Measurements from ENCODE around the gene DAB2IP.

DAB2IP gene

DNA sequence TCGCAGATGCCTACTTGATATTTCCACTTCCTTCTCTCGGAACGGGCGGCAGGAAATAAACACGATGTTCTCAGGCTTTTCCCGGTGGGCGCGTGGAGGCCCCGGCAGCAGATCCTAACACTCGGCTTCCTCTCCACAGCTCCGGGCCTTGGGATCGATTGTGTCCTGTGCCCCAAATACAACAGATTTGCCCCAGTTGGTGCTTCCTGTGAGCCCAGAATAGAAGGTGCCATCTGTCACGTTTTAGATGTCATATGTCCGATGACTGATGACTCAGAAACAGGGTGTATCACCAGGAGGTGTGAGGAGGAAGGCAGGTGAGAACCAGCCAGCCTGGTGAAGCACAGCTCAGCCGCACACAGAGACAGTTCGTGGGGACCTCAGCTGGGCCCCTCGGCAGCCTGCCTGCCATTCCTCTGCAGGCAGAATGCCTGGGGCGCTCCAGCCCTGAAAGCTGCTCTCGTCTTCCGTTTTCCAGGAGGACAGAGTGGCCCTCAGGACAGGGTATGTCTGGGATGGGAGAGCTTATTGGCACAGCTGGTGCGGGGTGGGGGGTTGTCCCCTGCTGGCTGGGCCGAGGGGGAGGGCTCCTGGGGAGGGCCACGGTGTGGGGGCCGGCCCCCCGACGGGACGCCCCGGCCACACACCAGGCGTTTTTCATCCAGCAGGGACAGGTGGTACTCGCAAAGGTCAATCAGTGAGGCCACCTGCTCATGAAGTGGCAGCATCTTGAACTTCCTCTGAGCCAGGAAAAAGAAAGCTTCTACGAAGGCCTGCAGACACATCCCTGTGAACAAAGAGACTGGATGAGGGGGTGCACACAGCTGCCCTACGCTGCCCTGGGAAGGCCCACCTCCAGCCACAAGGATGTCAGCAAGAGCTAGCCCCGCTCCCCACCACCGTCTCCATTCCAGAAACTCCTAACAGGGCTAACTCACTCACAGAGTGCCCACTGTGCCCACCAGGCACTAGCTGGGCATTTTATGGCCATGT lies 171.0 kb downstream of the DAB2IP start:
- no peak for DNase-seq

DNA sequence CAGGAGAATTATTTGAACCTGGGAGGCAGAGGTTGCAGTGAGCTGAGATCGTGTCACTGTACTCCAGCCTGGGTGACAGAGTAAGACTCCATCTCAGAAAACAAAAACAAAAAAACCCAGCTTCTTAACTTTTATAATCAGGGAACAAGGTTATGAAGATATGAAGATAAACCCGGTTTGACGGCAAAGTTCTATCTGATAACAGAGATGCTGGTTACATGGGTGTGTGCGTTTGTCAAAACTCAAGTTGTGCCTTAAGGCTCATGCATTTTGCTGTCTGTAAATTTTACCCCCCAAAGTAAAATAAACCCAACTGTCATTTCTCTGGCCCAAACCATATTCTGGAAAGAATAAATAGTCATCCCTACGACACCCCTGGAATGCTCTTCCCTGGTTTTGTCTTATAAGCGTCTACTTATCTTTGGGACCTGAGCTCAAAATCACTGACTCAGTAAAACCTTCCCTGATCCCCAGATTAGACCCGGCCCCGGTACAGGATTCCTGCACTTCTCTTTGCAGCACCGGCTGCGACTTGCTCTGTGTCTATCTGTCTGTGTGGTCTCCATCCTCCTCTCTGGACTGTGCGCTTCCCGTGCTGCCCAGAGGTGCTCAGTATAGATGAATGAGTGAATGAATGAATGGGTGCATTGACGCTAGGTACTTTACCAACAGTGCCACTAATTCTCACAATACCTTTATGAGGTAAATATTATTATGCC lies 172.2 kb downstream of the DAB2IP start:
- DNase-seq, result no peak

DNA sequence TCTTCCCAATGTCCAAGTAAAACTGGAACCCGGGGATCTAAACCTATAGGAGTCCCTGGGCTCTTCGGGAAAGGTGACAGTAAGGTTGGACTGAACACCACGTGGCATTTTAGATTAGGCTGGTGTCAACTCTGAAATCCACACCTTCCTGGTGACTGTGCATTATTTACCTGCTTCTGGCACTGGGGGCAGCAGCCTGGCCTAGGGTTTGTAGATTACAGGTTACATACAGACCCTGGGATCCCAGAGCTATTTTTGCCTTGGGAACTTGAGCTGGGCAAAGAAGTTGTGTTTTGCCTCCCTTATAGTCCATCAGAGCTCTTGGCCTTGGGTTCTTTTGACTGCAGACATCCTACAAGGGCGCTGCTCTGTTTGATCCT lies 173.2 kb downstream of the DAB2IP start:
- no peak for DNase-seq

DNA sequence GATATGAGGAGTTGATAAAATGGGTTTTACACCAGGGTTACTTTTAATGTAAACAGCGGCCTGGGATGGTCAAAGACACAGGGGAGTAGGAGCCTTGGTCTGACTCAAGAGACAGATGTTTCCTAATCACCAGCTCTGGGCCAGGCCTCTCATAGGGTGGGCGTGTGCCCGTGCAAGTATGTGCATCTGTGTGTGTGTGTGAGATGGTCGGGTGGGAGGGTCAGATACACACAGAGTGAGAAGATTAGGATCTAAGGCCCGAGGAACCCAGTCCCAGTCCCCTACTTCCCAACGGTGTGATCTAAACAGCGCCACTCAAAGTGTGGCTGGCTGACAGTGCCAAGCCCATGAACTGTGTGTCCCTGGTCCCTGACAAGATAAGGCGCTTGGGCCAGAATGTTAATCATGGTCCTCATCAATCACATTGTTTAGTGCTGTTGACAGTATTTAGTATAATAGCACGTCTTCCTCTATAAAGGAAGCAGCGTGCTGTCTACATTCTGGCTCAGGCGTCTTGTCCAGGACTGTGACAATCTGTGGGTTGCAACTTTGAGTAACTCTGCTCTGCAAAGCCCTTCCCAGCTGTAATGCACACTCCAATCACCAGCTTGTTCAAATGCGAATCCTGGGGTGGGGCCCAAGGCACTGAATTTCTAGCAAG lies 173.7 kb downstream of the DAB2IP start:
- no peak for DNase-seq

DNA sequence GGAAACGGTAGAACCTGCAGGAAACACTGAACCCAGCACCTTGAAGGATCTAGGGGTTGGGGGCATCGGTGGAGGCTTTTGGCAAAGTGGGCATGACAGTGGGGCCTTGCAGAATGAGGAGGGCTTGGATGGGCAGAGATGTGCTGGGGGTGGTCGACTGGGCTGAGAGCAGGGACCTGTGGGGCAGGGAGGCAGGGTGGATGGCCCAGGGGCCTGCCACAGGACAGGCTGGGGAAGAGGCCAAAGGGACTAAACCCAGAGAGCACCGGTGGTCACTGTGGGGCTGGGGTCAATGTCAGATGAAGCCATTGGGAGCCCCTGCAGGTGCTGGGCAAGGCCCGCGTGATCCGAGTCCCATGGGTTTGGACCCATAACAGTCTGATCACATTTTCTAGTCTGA lies 175.3 kb downstream of the DAB2IP start:
- DNase-seq, result no peak

DNA sequence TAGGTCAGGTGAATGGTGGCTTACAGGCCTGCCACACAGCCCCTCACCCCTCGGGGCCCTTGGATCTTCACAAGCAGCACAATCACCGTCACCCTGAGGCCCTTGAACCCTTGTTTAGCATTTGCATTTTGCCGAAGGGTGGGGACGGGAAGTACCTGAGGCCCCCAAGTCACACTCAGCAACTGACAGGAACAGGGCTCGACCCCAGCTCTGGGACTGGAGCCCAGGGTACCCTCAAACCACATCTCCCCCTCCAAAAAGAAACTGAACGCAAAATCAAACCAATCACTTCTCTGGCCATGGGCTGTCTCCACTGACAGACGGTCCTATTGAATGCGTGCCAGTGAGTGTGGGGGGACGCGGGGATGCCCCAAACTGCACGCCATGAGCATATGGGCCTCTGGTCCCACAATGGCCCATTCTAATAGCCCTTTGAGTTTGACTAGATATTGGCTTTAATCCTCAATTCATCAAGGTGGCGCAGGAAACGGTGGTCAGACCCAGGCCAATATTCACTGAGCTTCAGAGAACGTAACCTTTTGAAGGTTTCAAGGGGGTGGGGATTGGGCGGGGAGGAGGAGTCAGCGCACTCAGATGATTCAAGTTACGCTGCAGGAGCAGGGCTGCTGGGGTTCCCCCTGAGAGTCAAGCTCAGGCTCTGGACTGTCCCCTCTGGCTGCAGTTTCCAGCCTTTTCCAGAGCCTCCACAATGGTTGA lies 176.0 kb downstream of the DAB2IP start:
- DNase-seq, result no peak

DNA sequence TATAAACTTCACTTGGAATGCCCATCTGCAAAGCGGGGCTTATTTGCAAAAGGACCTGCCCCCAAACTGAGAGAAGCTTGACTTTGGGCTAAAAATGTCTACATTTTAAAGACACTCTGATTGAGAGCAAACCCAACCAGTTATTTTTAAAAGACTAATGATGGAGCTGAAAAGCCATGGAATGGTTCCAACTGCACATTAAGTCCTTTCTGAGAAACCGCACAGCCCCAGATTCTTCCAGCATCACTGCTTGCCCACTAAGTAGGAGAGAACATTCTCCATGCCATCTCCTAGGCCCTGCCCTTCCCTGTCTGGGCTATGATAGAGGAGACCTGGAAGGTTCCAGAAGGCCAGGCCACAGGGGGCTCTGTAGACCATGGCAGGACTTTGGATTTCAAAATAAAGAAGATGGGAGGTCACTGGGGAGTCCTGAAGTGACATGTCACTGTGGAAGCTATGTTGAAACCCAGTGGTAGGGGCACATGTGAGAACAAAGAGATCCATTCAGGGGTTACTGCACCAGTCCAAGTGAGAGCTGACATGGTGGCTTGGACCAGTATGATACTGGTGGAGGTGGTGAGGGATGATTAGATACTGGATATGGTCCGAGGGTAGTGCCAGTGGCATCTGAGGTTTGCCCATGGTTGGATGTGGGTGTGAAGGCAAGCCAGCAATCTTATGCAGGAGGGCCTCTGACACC lies 179.2 kb downstream of the DAB2IP start:
- DNase-seq, result no peak

DNA sequence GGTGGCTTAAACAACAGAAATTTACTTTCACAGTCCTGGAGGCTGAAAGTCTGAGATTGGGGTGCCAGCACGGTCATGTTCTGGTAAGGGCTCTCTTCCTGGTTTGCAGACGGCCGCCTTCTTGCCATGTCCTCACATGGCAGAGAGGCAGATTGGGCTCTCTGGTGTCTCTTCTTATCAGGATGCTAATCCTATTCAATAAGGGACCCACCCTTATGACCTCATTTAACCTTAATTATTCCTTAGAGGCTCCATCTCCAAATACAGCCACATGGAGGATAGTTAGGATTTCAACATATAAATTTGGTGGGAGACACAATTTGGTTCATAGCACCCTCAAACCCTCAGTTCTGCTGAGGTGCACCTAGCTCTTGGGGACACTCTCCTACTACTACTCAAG lies 180.4 kb downstream of the DAB2IP start:
- no peak for DNase-seq

DNA sequence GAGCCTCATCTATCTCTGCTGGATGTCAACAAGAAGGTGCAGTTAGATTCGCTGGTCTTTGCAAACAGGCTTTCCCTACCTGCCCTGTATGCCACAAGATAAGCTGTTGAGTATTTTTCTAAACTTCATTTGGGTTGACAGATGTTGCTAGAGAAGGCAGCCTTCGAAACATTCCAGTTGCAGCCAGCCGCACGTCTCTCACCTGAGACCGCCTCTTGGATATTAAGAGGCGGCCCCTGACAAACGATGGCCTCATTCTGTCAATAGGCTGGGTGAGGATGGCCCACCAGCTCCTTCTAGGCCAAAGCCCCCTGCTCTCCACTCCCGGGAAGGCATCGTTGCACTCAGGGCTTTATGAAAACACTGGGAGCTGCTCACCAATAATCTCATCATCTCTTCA lies 181.6 kb downstream of the DAB2IP start:
- no peak for DNase-seq

All from cortex of kidney (tissue), 1 donor.